GM18526 (cell line): ENCODE measurements around the gene MYEOV.

ENCODE experiments used
- POLR2A ChIP-seq: IDR thresholded peaks from 3 replicates; pipeline ENCODE4 v1.6.1; 2011; ENCODE audit not compliant: insufficient read length; ENCODE audit errors: extremely low read depth

Gene MYEOV

GRCh38 chr11:69343401-69344321 is 49.7 kb downstream of the MYEOV start:
- TF ChIP-seq POLR2A = no peak

DNA sequence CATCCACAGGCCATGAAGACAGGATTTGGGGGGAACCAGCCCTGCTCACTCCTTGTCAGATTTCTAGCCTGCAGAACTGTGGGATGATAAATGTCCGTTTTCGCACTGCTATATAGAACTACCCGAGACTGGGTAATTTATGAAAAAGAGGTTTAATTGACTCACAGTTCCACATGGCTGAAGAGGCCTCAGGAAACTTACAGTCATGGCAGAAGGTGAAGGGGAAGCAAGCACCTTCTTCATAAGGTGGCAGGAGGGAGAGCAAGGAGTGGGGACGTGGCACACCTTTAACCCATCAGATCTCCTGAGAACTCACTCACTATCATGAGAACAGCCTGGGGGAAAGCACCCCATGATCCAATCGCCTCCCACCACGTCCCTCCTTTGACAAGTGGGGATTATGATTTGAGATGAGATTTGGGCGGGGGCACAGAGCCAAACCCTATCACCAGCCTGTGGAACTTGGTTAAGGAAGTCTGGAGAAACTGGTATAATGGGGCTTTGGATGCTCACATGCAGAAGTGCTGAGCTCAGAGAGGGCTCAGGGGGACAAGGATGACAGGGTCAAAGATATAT is 50.7 kb downstream of the MYEOV start:
- TF ChIP-seq POLR2A = no peak
